Activated CD8-positive, alpha-beta T cell treated with anti-CD3 and anti-CD28 coated beads for 36 hours (primary cell): ENCODE data around the gene CWC25. TPM values are rescaled to one million over a fixed set of nuclear protein-coding genes. Genes with fewer than 3 reads are reported as not detected.
A peak's percentile ranks its signal among the peaks of the same experiment; 100 is the strongest.
"Not testable (repeated sequence)": the region's sequence is repeated elsewhere in the genome, so short reads cannot be mapped to it uniquely, and the experiment has no call there.

Source experiments
- ATAC-seq: fragments of 200-7000 bp; cut with Tn5 transposase; one replicate; pipeline ENCODE4 v1.10.0; 2021; ENCODE audit warnings: mild to moderate bottlenecking, moderate library complexity
- CTCF ChIA-PET: fragments of 350-600 bp; sonication (Branson Sonifier 250); formaldehyde crosslinking; loops from one replicate; lab custom pipeline; 2021; ENCODE audit warnings: antibody characterized with exemption; lab: Charles Lee
- POLR2A ChIA-PET: fragments of 350-600 bp; sonication (Branson Sonifier 250); formaldehyde crosslinking; loops from one replicate; lab custom pipeline; 2021; ENCODE audit warnings: antibody characterized with exemption; lab: Charles Lee
- DNase-seq: peaks from one replicate; pipeline ENCODE4 v3.0.0-alpha.2; 2020
- H3K27ac Mint-ChIP-seq: one replicate; pipeline ENCODE4 v1.8.0; 2021; ENCODE audit warnings: mild to moderate bottlenecking, mixed read lengths
- H3K27me3 Mint-ChIP-seq: one replicate; pipeline ENCODE4 v1.8.0; 2021; ENCODE audit warnings: mixed read lengths
- H3K36me3 Mint-ChIP-seq: one replicate; pipeline ENCODE4 v1.8.0; 2021; ENCODE audit warnings: low read depth, mixed read lengths
- H3K4me1 Mint-ChIP-seq: one replicate; pipeline ENCODE4 v1.8.0; 2021; ENCODE audit warnings: low read depth, mixed read lengths
- H3K4me3 Mint-ChIP-seq: one replicate; pipeline ENCODE4 v1.8.0; 2021; ENCODE audit warnings: mild to moderate bottlenecking, moderate library complexity, mixed read lengths
- H3K9me3 Mint-ChIP-seq: one replicate; pipeline ENCODE4 v1.8.0; 2021; ENCODE audit warnings: mixed read lengths
- intact Hi-C: fragments of 100-400 bp; cut with micrococcal nuclease; formaldehyde crosslinking; loops from one replicate; pipeline ENCODE4 v1.10.0; 2022
- total RNA-seq, 2 experiments: library from RNA; stranded (reverse); gene quantifications; one replicate each; pipeline ENCODE4 v1.2.3, GENCODE V29; 2021
- TF ChIP-seq, protein P1 (sequence below): fragments of 200-600 bp; IDR thresholded peaks from one replicate; pipeline ENCODE4 v1.8.0; 2022; ENCODE audit warnings: antibody characterized with exemption, mild to moderate bottlenecking

CWC25 gene
- total RNA-seq, 2 experiments from 2014 or later: 19.7 to 20.1 TPM

DNA sequence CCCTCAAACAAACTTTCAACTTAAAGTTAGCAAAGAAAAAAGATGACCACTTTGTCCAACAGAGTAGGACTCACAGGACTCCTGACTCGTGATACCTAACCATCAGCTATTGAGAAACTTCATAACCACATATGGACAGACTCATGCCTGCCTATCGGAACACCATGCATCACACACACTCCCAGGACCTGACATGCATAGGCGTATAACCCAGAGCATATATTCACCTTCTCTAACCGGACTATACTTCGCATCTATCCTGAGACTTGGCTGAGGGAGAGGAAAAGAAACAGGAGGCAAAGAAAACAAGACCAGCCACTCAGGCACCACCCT is 28.0 kb downstream of the CWC25 start:
- ChIA-PET POLR2A (interaction anchor here (0.9 to 2.4 kb wide), 5 partner anchors 10 to 56 kb away, joined by 3 to 7 read pairs (median 3); partner anchors contain the start of gene RPL23), CTCF (interaction anchor here (1.2 to 1.3 kb wide), 2 partner anchors 24 to 71 kb away, joined by 3 read pairs; no protein-coding TSS in a partner anchor)
- Mint-ChIP-seq H3K27me3 (no peaks in the 10 kb centered on the region), H3K9me3 (no peaks in the 10 kb centered on the region), H3K27ac (peak overlapping the region; percentile 2), H3K4me1 (peaks cover 43% of the 10 kb centered on the region), H3K4me3 (peak overlapping the region; percentile 83), H3K36me3 (peaks cover 39% of the 10 kb centered on the region)
- DNase-seq (no peak), ATAC-seq (no peak)
- intact Hi-C loops: no loop called here
- TF ChIP-seq, protein P1, sequence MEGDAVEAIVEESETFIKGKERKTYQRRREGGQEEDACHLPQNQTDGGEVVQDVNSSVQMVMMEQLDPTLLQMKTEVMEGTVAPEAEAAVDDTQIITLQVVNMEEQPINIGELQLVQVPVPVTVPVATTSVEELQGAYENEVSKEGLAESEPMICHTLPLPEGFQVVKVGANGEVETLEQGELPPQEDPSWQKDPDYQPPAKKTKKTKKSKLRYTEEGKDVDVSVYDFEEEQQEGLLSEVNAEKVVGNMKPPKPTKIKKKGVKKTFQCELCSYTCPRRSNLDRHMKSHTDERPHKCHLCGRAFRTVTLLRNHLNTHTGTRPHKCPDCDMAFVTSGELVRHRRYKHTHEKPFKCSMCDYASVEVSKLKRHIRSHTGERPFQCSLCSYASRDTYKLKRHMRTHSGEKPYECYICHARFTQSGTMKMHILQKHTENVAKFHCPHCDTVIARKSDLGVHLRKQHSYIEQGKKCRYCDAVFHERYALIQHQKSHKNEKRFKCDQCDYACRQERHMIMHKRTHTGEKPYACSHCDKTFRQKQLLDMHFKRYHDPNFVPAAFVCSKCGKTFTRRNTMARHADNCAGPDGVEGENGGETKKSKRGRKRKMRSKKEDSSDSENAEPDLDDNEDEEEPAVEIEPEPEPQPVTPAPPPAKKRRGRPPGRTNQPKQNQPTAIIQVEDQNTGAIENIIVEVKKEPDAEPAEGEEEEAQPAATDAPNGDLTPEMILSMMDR: no peak

GRCh38 chr17:38796451-38797157 is 28.5 kb downstream of the CWC25 start:
- Mint-ChIP-seq H3K4me1 (peaks cover 44% of the 10 kb centered on the region), H3K9me3 (no peaks in the 10 kb centered on the region), H3K27me3 (no peaks in the 10 kb centered on the region), H3K27ac (peak overlapping the region; percentile 2), H3K4me3 (peak overlapping the region; percentile 83), H3K36me3 (peaks cover 36% of the 10 kb centered on the region)
- TF ChIP-seq, protein P1: no peak
- ATAC-seq (no peak), DNase-seq (no peak)
- POLR2A ChIA-PET: interaction anchor here (1.3 kb wide), 1 partner anchor 57 kb away, joined by 7 read pairs; the partner anchor contains the start of gene RPL23
- intact Hi-C loops: no loop called here
- CTCF ChIA-PET: interaction anchor here (1.3 kb wide), 1 partner anchor 24 kb away, joined by 3 read pairs; no protein-coding TSS in a partner anchor

DNA sequence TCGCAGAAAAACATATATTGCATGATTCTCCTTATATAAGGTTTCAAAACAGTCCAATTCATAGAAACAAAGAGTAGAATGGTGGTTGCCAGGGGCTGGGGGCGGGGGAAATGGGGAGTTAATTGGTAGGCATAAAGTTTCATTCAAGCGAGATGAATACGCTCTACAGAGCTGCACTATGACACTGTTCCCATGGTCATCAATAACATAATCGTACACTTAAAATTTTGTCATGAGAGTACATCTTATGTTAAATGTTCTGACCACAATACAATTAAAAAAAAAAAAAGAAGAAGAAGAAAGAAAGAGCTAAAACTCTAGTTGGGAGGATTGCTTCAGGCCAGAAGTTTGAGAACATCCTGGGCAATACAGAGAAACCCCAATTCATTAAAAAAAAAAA is 30.9 kb downstream of the CWC25 start:
- no peak for ATAC-seq

GRCh38 chr17:38791162-38791561 is 34.0 kb downstream of the CWC25 start:
- no peaks in the 10 kb centered on the region for H3K27me3 Mint-ChIP-seq
- TF ChIP-seq, protein P1: no peak
- H3K9me3 Mint-ChIP-seq: no peaks in the 10 kb centered on the region
- CTCF ChIA-PET: interaction anchor here (1.0 kb wide), 1 partner anchor 8 kb away, joined by 3 read pairs; no protein-coding TSS in a partner anchor
- H3K27ac Mint-ChIP-seq: no peak overlapping the region
- POLR2A ChIA-PET: interaction anchor here (1.1 kb wide), 1 partner anchor 118 kb away, joined by 3 read pairs; no protein-coding TSS in a partner anchor
- H3K4me1 Mint-ChIP-seq: peaks cover 17% of the 10 kb centered on the region
- ATAC-seq (no peak), DNase-seq (no peak)
- peaks cover 19% of the 10 kb centered on the region for H3K36me3 Mint-ChIP-seq
- intact Hi-C loops: no loop called here
- H3K4me3 Mint-ChIP-seq: no peak overlapping the region

More for the DNA sequence above, 30.9 kb downstream of the CWC25 start:
- intact Hi-C loops: no loop called here
- Mint-ChIP-seq H3K27me3 (no peaks in the 10 kb centered on the region), H3K4me1 (peaks cover 40% of the 10 kb centered on the region), H3K36me3 (peaks cover 25% of the 10 kb centered on the region), H3K4me3 (no peak overlapping the region), H3K9me3 (no peaks in the 10 kb centered on the region), H3K27ac (no peak overlapping the region)
- TF ChIP-seq, protein P1: no peak
- DNase-seq: no peak
- ChIA-PET POLR2A (no interaction called here), CTCF (interaction anchor here (1.4 kb wide), 1 partner anchor 11 kb away, joined by 3 read pairs; no protein-coding TSS in a partner anchor)

- ATAC-seq, DNase-seq, H3K27me3 Mint-ChIP-seq, H3K9me3 Mint-ChIP-seq, H3K27ac Mint-ChIP-seq, H3K4me3 Mint-ChIP-seq, intact Hi-C loops, CTCF ChIA-PET: not testable (repeated sequence)
- H3K36me3 Mint-ChIP-seq: peaks cover 20% of the 10 kb centered on the region
- POLR2A ChIA-PET: interaction anchor here (1.1 kb wide), 1 partner anchor 117 kb away, joined by 3 read pairs; no protein-coding TSS in a partner anchor
- peaks cover 17% of the 10 kb centered on the region for H3K4me1 Mint-ChIP-seq
These were observed 34.9 kb downstream of the CWC25 start for GRCh38 chr17:38790148-38790707.
